Sigmoid colon (tissue), 4 donors: ENCODE results near the gene SGSM2.
A peak's percentile ranks its signal among the peaks of the same experiment; 100 is the strongest.

ENCODE experiments used
- CTCF ChIP-seq, 4 experiments: fragments of 450-650 bp in 3 of 4; fragments of 200-600 bp in 1 of 4; IDR thresholded peaks; one replicate each; pipeline ENCODE4 v1.5.1; 2016 to 2019; ENCODE audit warnings: antibody characterized with exemption in 4 of 4, mild to moderate bottlenecking in 3 of 4, moderate library complexity in 2 of 4
- EP300 ChIP-seq, 4 donors: sonication (generic); formaldehyde crosslinking; IDR thresholded peaks; one replicate each; pipeline ENCODE4 v1.6.1; 2017; ENCODE audit warnings: antibody characterized with exemption in 4 of 4
- POLR2A ChIP-seq, 2 donors: fragments of 450-650 bp; IDR thresholded peaks; one replicate each; pipeline ENCODE4 v1.6.1; 2016; ENCODE audit warnings: antibody characterized with exemption in 2 of 2, mild to moderate bottlenecking in 2 of 2, moderate library complexity in 2 of 2

GRCh38 chr17:2303204-2304188 lies 33.8 kb upstream of the SGSM2 start, which contains the start of the genes SMG6 and SRR:
- TF ChIP-seq CTCF (IDR thresholded peaks at IDR 0.05), result no peak
- TF ChIP-seq EP300 (IDR thresholded peaks at IDR 0.05), result no peak
- TF ChIP-seq POLR2A (IDR thresholded peaks at IDR 0.05), result peak; percentile 31 to 57
